ENCODE measurements around the gene MAP2K2. TPM values are rescaled to one million over a fixed set of nuclear protein-coding genes. Genes with fewer than 3 reads are reported as not detected.

The MAP2K2 gene
- total and polyA plus RNA-seq, 5 donors = 113 to 151 (median 124) TPM

- H3K4me3 ChIP-seq (ENCODE audit: low read length) = peak overlapping the region; percentile 5
- peak overlapping the region; percentile 94 for H3K27ac ChIP-seq (ENCODE audit: low read length)
- H3K4me1 ChIP-seq (ENCODE audit: control insufficient read depth, insufficient read depth, low read length) = peaks cover 23% of the 10 kb centered on the region
- H3K27me3 ChIP-seq (ENCODE audit: control insufficient read depth, insufficient read depth) = no peaks in the 10 kb centered on the region
- DNase-seq (peak in 2 of 3 donors; percentile 69 to 79), ATAC-seq (peak; percentile 2 to 13)
- 38% methylated on average over 30 of the region's 30 CpGs for WGBS
- intact Hi-C loops (cut with DNase I) = no loop called here
- H3K9me3 ChIP-seq (ENCODE audit: control insufficient read depth, low read length) = no peaks in the 10 kb centered on the region
These were observed 65.0 kb downstream of the MAP2K2 start for GRCh38 chr19:4058693-4059452.

GRCh38 chr19:4057931-4058692 lies 65.8 kb downstream of the MAP2K2 start:
- Histone ChIP-seq H3K27ac (ENCODE audit: low read length) (peak overlapping the region; percentile 94), H3K4me3 (ENCODE audit: low read length) (peak overlapping the region; percentile 5), H3K27me3 (ENCODE audit: control insufficient read depth, insufficient read depth) (no peaks in the 10 kb centered on the region), H3K9me3 (ENCODE audit: control insufficient read depth, low read length) (no peaks in the 10 kb centered on the region), H3K4me1 (ENCODE audit: control insufficient read depth, insufficient read depth, low read length) (peaks cover 29% of the 10 kb centered on the region)
- intact Hi-C loops (cut with DNase I) = no loop called here
- ATAC-seq (peak; percentile 74 to 78), DNase-seq (peak; percentile 94 to 96 (median 94))
- 25% methylated on average over 22 of the region's 22 CpGs for WGBS

DNA sequence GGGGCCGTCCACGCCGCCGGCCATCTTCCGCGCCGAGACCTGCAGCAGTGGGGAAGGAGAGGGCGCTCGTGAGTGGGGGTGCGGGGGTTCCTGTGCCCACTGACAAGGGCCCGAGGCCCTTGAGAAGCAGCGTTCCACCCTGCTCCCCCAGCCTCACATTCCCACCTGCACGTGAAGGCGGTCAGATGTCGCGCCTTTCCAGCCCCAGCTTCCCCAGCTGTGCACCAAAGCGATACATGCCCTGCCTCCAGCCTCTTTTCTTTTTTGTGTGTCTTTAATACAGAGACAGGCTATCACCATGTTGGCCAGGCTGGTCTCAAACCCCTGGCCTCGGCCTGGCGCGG lies 68.7 kb downstream of the MAP2K2 start:
- 93% methylated on average over 20 of the region's 20 CpGs for WGBS
- ATAC-seq (no peak), DNase-seq (peak in 1 of 3 donors; percentile 49)
- Histone ChIP-seq H3K4me1 (ENCODE audit: control insufficient read depth, insufficient read depth, low read length) (peaks cover 22% of the 10 kb centered on the region), H3K4me3 (ENCODE audit: low read length) (no peak overlapping the region), H3K27me3 (ENCODE audit: control insufficient read depth, insufficient read depth) (no peaks in the 10 kb centered on the region), H3K27ac (ENCODE audit: low read length) (no peak overlapping the region), H3K9me3 (ENCODE audit: control insufficient read depth, low read length) (no peaks in the 10 kb centered on the region)
- intact Hi-C loops (cut with DNase I) = no loop called here

DNA sequence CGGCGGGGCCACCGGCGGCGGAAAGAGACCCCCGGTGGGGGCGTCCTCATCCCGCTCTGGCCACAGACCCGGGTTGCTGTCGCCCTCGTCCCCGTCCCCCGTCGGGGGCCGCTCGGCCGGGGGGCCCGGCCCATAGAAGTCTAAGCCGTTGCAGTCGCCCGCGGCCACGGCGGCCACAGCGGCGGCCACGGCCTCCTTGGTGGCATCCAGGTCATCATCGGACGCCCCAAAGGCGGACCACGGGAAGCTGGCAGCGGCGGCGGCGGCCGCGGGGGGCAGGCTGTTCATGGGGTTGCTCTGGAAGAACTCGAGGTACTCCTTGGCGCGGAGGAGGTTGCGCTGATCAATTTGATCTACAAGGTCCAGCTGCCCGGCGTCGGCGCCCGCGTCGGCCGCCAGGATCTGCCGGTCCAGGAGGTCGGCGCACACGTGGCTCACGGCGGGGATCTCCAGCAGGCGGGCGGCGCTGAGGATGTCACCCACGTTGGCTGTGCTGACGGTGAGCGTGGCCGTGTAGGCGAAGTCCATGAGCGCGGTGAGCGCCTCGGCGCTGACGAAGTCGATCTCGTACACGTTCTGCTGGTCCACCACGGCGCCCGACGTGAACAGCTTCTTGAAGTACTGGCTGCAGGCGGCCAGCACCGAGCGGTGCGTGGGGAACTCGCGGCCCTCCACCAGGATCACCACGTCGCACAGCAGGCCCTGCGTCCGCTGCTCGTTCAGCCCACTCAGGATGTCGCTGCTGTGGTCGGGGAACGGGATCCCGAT lies 69.3 kb downstream of the MAP2K2 start:
- no peak overlapping the region for H3K27ac ChIP-seq (ENCODE audit: low read length)
- DNase-seq = peak in 2 of 3 donors; percentile 65 to 72
- H3K4me3 ChIP-seq (ENCODE audit: low read length) = no peak overlapping the region
- ATAC-seq = no peak
- 96% methylated on average over 91 of the region's 91 CpGs for WGBS
- intact Hi-C loops (cut with DNase I) = no loop called here
- H3K9me3 ChIP-seq (ENCODE audit: control insufficient read depth, low read length) = no peaks in the 10 kb centered on the region
- H3K4me1 ChIP-seq (ENCODE audit: control insufficient read depth, insufficient read depth, low read length) = peaks cover 16% of the 10 kb centered on the region
- no peaks in the 10 kb centered on the region for H3K27me3 ChIP-seq (ENCODE audit: control insufficient read depth, insufficient read depth)

DNA sequence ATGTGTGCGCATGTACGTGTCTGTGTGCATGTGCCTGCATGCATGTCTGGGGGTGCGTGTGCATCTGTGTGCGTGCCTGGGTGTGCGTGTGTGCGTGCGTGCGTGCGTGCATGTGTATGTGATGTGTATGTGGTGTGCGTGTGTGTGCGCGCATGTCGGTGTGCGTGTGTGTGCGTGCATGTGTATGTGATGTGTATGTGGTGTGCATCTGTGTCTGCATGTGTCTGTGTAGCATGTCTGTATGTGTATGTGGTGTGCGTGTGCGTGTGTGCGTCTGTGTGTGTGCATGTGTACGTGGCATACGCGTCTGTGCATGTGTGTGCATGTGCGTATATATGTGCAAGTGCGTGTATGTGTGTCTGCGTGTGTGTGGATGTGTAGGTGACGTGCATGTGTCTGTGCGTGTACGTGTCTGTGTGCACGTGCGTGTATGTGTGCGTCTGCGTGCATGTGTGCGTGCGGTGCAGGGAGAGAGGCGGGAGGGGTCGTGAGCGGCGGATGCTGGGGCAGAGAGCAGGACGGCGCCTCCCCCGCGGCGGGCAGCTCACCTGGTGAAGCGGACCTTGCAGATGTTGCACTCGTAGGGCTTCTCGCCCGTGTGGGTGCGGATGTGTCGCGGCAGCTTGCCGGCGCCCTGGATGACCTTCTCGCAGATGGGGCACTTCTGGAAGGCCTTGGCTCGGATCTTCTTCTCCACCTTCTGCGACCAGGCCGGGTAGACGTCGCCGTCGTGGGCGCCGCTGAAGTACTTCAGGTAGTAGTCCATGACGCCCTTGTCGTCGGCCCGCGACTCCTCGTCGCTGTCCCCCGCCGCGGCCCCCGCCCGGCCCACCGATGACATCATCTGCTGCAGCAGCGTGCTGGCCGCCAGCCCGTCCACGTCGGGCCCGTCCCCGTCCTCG lies 70.2 kb downstream of the MAP2K2 start:
- Histone ChIP-seq H3K4me3 (ENCODE audit: low read length) (no peak overlapping the region), H3K9me3 (ENCODE audit: control insufficient read depth, low read length) (no peaks in the 10 kb centered on the region), H3K4me1 (ENCODE audit: control insufficient read depth, insufficient read depth, low read length) (peaks cover 8% of the 10 kb centered on the region), H3K27ac (ENCODE audit: low read length) (no peak overlapping the region), H3K27me3 (ENCODE audit: control insufficient read depth, insufficient read depth) (no peaks in the 10 kb centered on the region)
- ATAC-seq (no peak), DNase-seq (peak in 2 of 3 donors; percentile 62 to 71)
- whole genome bisulfite sequencing = 91% methylated on average over 82 of the region's 82 CpGs
- intact Hi-C loops (cut with DNase I) = no loop called here

- H3K4me1 ChIP-seq (ENCODE audit: control insufficient read depth, insufficient read depth, low read length) = peaks cover 8% of the 10 kb centered on the region
- 27% methylated on average over 13 of the region's 13 CpGs for WGBS
- intact Hi-C loops (cut with DNase I) = no loop called here
These were observed 70.9 kb downstream of the MAP2K2 start for GRCh38 chr19:4052993-4053422.

GRCh38 chr19:4052114-4052992 lies 71.6 kb downstream of the MAP2K2 start:
- Histone ChIP-seq H3K27me3 (ENCODE audit: control insufficient read depth, insufficient read depth) (no peaks in the 10 kb centered on the region), H3K4me3 (ENCODE audit: low read length) (no peak overlapping the region), H3K9me3 (ENCODE audit: control insufficient read depth, low read length) (no peaks in the 10 kb centered on the region), H3K4me1 (ENCODE audit: control insufficient read depth, insufficient read depth, low read length) (peaks cover 8% of the 10 kb centered on the region), H3K27ac (ENCODE audit: low read length) (peak overlapping the region; percentile 49)
- WGBS = 49% methylated on average over 27 of the region's 27 CpGs
- ATAC-seq = peak; percentile 36 to 65
- intact Hi-C loops (cut with DNase I) = no loop called here
- DNase-seq = peak; percentile 82 to 87 (median 83)

More at GRCh38 chr19:4052993-4053422, 70.9 kb downstream of the MAP2K2 start:
- Histone ChIP-seq H3K27ac (ENCODE audit: low read length) (peak overlapping the region; percentile 49), H3K27me3 (ENCODE audit: control insufficient read depth, insufficient read depth) (no peaks in the 10 kb centered on the region), H3K9me3 (ENCODE audit: control insufficient read depth, low read length) (no peaks in the 10 kb centered on the region), H3K4me3 (ENCODE audit: low read length) (no peak overlapping the region)
- peak in 2 of 3 donors; percentile 47 to 64 for DNase-seq
- ATAC-seq = no peak

DNA sequence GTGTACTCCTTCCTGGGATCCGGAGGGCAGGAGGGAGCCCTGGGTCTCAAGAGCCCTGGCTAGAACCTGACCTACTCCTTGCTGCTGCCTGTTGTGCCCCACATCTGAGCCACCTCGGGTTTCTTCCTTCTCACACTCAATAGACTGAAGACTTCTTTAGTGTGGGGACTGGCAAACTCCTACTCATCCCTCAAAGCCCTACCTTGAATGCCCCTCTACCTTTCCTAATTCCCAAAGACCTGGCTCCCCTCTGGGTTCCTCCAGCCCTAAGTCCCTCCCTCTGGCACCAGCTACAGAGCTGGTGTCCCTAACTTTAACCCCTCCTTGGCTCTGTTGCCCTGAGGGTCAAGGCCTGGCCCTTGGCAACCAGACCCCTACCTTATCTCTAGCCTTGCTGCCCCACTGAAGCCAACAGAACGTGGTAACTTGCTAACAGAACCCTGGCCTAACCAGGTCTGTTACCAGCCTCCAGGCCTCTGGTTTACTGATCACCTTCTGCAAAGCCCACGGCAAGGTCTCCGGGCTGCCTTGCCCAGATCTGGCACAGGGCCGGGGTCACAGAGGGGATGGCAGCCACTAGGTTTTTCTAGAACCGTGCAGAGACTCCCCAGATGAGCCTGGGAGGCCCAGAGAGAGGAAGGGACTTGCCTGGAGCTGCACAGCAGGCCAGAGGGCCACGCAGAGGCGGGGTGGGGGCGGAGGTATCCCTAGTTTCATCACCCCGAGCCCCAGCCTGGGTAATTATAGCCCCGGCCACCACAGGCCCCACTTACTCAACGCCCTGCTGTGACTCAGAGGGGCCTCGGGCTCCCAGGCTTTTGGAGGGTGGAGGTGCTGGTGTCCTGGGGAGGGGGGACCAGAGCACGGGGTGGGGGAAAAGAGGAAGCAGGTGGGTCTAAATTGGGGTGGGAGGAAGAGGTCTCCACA lies 72.5 kb downstream of the MAP2K2 start:
- WGBS = 79% methylated on average over 15 of the region's 15 CpGs
- DNase-seq (peak in 2 of 3 donors; percentile 54 to 65), ATAC-seq (peak in 1 of 2 donors; percentile 25)
- H3K4me3 ChIP-seq (ENCODE audit: low read length) = no peak overlapping the region
- no peaks in the 10 kb centered on the region for H3K9me3 ChIP-seq (ENCODE audit: control insufficient read depth, low read length)
- H3K27me3 ChIP-seq (ENCODE audit: control insufficient read depth, insufficient read depth) = no peaks in the 10 kb centered on the region
- peak overlapping the region; percentile 25 for H3K27ac ChIP-seq (ENCODE audit: low read length)
- peaks cover 8% of the 10 kb centered on the region for H3K4me1 ChIP-seq (ENCODE audit: control insufficient read depth, insufficient read depth, low read length)
- intact Hi-C loops (cut with DNase I) = no loop called here

GRCh38 chr19:4049432-4049831 lies 74.5 kb downstream of the MAP2K2 start:
- peak; percentile 10 to 65 for ATAC-seq
- no peaks in the 10 kb centered on the region for H3K27me3 ChIP-seq (ENCODE audit: control insufficient read depth, insufficient read depth)
- H3K9me3 ChIP-seq (ENCODE audit: control insufficient read depth, low read length) = no peaks in the 10 kb centered on the region
- H3K4me3 ChIP-seq (ENCODE audit: low read length) = no peak overlapping the region
- intact Hi-C loops (cut with DNase I) = no loop called here
- peaks cover 8% of the 10 kb centered on the region for H3K4me1 ChIP-seq (ENCODE audit: control insufficient read depth, insufficient read depth, low read length)
- WGBS = 63% methylated on average over 15 of the region's 15 CpGs
- H3K27ac ChIP-seq (ENCODE audit: low read length) = peak overlapping the region; percentile 13
- peak in 2 of 3 donors; percentile 85 to 87 for DNase-seq

Data from right cardiac atrium (tissue), 5 donors.